Heart right ventricle (tissue), 16 donors: ENCODE results near the gene ADGRL3. TPM values are rescaled to one million over a fixed set of nuclear protein-coding genes. Genes with fewer than 3 reads are reported as not detected.

Source experiments
- ATAC-seq, 8 donors: fragments of 200-7000 bp; cut with Tn5 transposase; one replicate each; pipeline ENCODE4 v1.9.1; 2020; ENCODE audit warnings: mild to moderate bottlenecking in 8 of 8, moderate library complexity in 8 of 8, moderate number of reproducible peaks in 1 of 8
- DNase-seq, 2 donors: peaks; one replicate each; pipeline ENCODE4 v3.0.0-alpha.2; 2020
- H3K27ac ChIP-seq, 10 donors: fragments of 200-600 bp; sonication (generic) in 2 of 10; one replicate each; pipeline versions ENCODE4 v1.5.0 to v1.8.0; 2020 to 2022; ENCODE audit warnings: mild to moderate bottlenecking in 3 of 10
- H3K27me3 ChIP-seq, 7 donors: fragments of 200-600 bp; one replicate each; pipeline ENCODE4 v1.8.0; 2021 to 2022; ENCODE audit warnings: mild to moderate bottlenecking in 2 of 7
- H3K36me3 ChIP-seq, 9 donors: fragments of 200-600 bp; sonication (generic) in 1 of 9; one replicate each; pipeline versions ENCODE4 v1.5.0 to v1.8.0; 2020 to 2022; ENCODE audit warnings: mild to moderate bottlenecking in 2 of 9
- H3K4me1 ChIP-seq, 9 donors: fragments of 200-600 bp; sonication (generic) in 1 of 9; one replicate each; pipeline versions ENCODE4 v1.5.0 to v1.8.0; 2020 to 2022; ENCODE audit warnings: mild to moderate bottlenecking in 4 of 9
- H3K4me3 ChIP-seq, 10 donors: fragments of 200-600 bp; sonication (generic) in 2 of 10; one replicate each; pipeline versions ENCODE4 v1.5.0 to v1.8.0; 2020 to 2022; ENCODE audit warnings: mild to moderate bottlenecking in 7 of 10, moderate library complexity in 2 of 10
- H3K9me3 ChIP-seq, 11 donors: fragments of 200-600 bp in 10 of 11; sonication (generic) in 2 of 11; one replicate each; pipeline versions ENCODE4 v1.5.0 to v1.8.0; 2013 to 2022; ENCODE audit warnings: mild to moderate bottlenecking in 2 of 11, control low read depth in 1 of 11, moderate library complexity in 1 of 11
- CTCF ChIP-seq, 9 donors: fragments of 200-600 bp; sonication (generic) in 2 of 9; IDR thresholded peaks; one replicate each; pipeline versions ENCODE4 v1.5.0 to v1.8.0; 2021 to 2022; ENCODE audit warnings: antibody characterized with exemption in 9 of 9, mild to moderate bottlenecking in 5 of 9, moderate library complexity in 1 of 9
- WGBS, 2 donors: extraction: QIAGEN DNeasy Blood & Tissue Kit; methylation state at CpG; one replicate each; pipeline ENCODE4 v1.1.7; 2013; ENCODE audit warnings: inconsistent platforms in 1 of 2; 5-methylcytosine and 5-hydroxymethylcytosine counted together
- intact Hi-C, 10 donors: fragments of 100-400 bp; cut with DNase I; formaldehyde crosslinking; loops; one replicate each; pipeline versions ENCODE4 v1.11.1 to v1.14.2; 2022
- polyA plus RNA-seq, 2 donors: library from polyadenylated mRNA; stranded (reverse); fragments of 200-250 nt; gene quantifications; one replicate each; pipeline ENCODE4 v1.2.3, GENCODE V29; 2013
- total RNA-seq, 10 donors: library from RNA; stranded (reverse); fragmentation: NEBNext Ultra II Directional in 3 of 10; extraction: Animal tissue kit (Norgen Biotek cat#: 25700) in 3 of 10; gene quantifications; one replicate each; pipeline versions ENCODE4 v1.2.1 to v1.2.4, GENCODE V29; 2021 to 2023
- donor health status: Arrhythmogenic right ventricular cardiomyopathy.
- donor health status: ischemic (EF 13 %, LVEDD 7.1; RV severe dilation, severe dysfunction).
- donor health status: healthy with polysubstance abuse.
- donor health status: DM: no; HTN: yes; CAD: no.
- donor health status: DM: no; HTN: no; CAD: no.
- donor health status: ischemic (EF 25% LVEDD 6.9; RV normal size, moderate dysfunction).
- donor health status: ischemic (EF 25% LVEDD 5.7; RV mildly dilated, moderate dysfunction).
- donor health status: healthy.
- donor health status: DM: yes; HTN: yes; CAD: no.
- donor health status: Ischemic cardiomyopathy.
- donor health status: ischemic (EF 35%, LVEDD 5.7; RV mildly dilated, moderate dysfunction).
- donor health status: nonischemic (EF 11% LVEDD 7.7; RV severe dilation, severe dysfunction).
- donor health status: DM: yes; HTN: yes; CAD: no.
- donor health status: PGD.
- donor health status: ischemic (EF 29% LVEDD 5.4; RV normal size, mild dysfunction).
- donor health status: nonischemic (EF 23%, LVEDD 6.1; RV moderate dilation, normal function).

The ADGRL3 gene
- total and polyA plus RNA-seq, 12 donors, result 0.36 to 20.9 (median 4.6) TPM

- no peaks in the 10 kb centered on the region for H3K4me1 ChIP-seq
- H3K9me3 ChIP-seq, result peaks cover 0 to 9% (median 0%) of the 10 kb centered on the region in 11 donors
- DNase-seq (no peak), ATAC-seq (no peak)
- no peak overlapping the region for H3K27ac ChIP-seq
- H3K36me3 ChIP-seq, result no peaks in the 10 kb centered on the region
- no peak for TF ChIP-seq CTCF (IDR thresholded peaks at IDR 0.05)
- no peaks in the 10 kb centered on the region for H3K27me3 ChIP-seq
- intact Hi-C loops, result no loop called here
- WGBS, 2 donors, result 79 to 84% methylated on average over 5 of the region's 5 CpGs
- no peak overlapping the region for H3K4me3 ChIP-seq
These were observed 738.2 kb downstream of the ADGRL3 start for GRCh38 chr4:61938250-61938846.

GRCh38 chr4:61950625-61951024 is 750.5 kb downstream of the ADGRL3 start:
- WGBS, 2 donors, result 79 to 86% methylated on average over 2 of the region's 2 CpGs
- H3K27ac ChIP-seq, result no peak overlapping the region
- H3K27me3 ChIP-seq, result no peaks in the 10 kb centered on the region
- ATAC-seq (no peak), DNase-seq (no peak)
- intact Hi-C loops, result no loop called here
- peaks cover 0 to 4% (median 0%) of the 10 kb centered on the region in 11 donors for H3K9me3 ChIP-seq
- no peak overlapping the region for H3K4me3 ChIP-seq
- H3K36me3 ChIP-seq, result no peaks in the 10 kb centered on the region
- no peak for TF ChIP-seq CTCF (IDR thresholded peaks at IDR 0.05)
- H3K4me1 ChIP-seq, result no peaks in the 10 kb centered on the region

GRCh38 chr4:61953386-61953785 is 753.3 kb downstream of the ADGRL3 start:
- Histone ChIP-seq H3K4me1 (no peaks in the 10 kb centered on the region), H3K9me3 (peaks cover 0 to 25% (median 0%) of the 10 kb centered on the region in 11 donors), H3K36me3 (no peaks in the 10 kb centered on the region), H3K4me3 (no peak overlapping the region), H3K27me3 (no peaks in the 10 kb centered on the region), H3K27ac (no peak overlapping the region)
- TF ChIP-seq CTCF (IDR thresholded peaks at IDR 0.05), result no peak
- ATAC-seq (no peak), DNase-seq (no peak)
- intact Hi-C loops, result no loop called here

- H3K36me3 ChIP-seq, result no peaks in the 10 kb centered on the region
- ATAC-seq (no peak), DNase-seq (no peak)
- WGBS, 2 donors, result 62 to 89% methylated on average over 1 of the region's 1 CpG
- H3K27me3 ChIP-seq, result no peaks in the 10 kb centered on the region
- no peak overlapping the region for H3K4me3 ChIP-seq
- intact Hi-C loops, result no loop called here
- H3K4me1 ChIP-seq, result no peaks in the 10 kb centered on the region
- H3K9me3 ChIP-seq, result peaks cover 0 to 32% (median 0%) of the 10 kb centered on the region in 11 donors
- H3K27ac ChIP-seq, result no peak overlapping the region
- no peak for TF ChIP-seq CTCF (IDR thresholded peaks at IDR 0.05)
These were observed 758.5 kb downstream of the ADGRL3 start for GRCh38 chr4:61958591-61958990.
